GM12878 (cell line): ENCODE measurements around the gene ABCB10. TPM values are rescaled to one million over a fixed set of nuclear protein-coding genes. Genes with fewer than 3 reads are reported as not detected.

Experiments used
- ATAC-seq: fragments of 200-7000 bp; cut with Tn5 transposase; 3 replicates; pipeline ENCODE4 v1.9.1; 2020; ENCODE audit warnings: mild to moderate bottlenecking, moderate library complexity
- BruUV-seq: library from RNA; stranded (reverse); fragments of 400-500 nt; replicated peaks from 2 replicates; lab custom pipeline; 2021; lab: Mats Ljungman, UMichigan
- CTCF ChIA-PET: fragments of 300-600 bp; sonication (Branson Sonifier 250); formaldehyde crosslinking; extraction: SDS; loops from one replicate; lab custom pipeline; 2021; ENCODE audit warnings: inconsistent platforms; lab: Yijun Ruan, JAX
- POLR2A ChIA-PET: fragments of 350-600 bp; formaldehyde crosslinking; extraction: SDS; loops from one replicate; lab custom pipeline; 2021; ENCODE audit warnings: inconsistent platforms; lab: Charles Lee
- RAD21 ChIA-PET: fragments of 300-600 bp; sonication (Branson Sonifier 250); formaldehyde crosslinking; loops from one replicate; lab custom pipeline; 2023; ENCODE audit warnings: antibody characterized with exemption; ENCODE audit not compliant: unreplicated experiment; lab: Charles Lee
- SMC1A ChIA-PET: fragments of 300-600 bp; sonication (Branson Sonifier 250); formaldehyde crosslinking; loops from one replicate; lab custom pipeline; 2023; ENCODE audit not compliant: unreplicated experiment, uncharacterized antibody; lab: Charles Lee
- DNase-seq: peaks from one replicate; pipeline ENCODE4 v3.0.0-alpha.2; 2011; ENCODE audit warnings: low read depth, low spot score
- FAIRE-seq: peaks from 3 replicates; lab custom pipeline; 2011; peaks lifted over from hg19 to GRCh38; lab: Jason Lieb, UNC
- H2AFZ ChIP-seq: 2 replicates; pipeline ENCODE4 v1.6.0; 2011; ENCODE audit warnings: low read depth, low read length, control low read depth; ENCODE audit not compliant: control insufficient read depth
- H3K27ac ChIP-seq: 2 replicates; pipeline ENCODE4 v1.5.1; 2011; ENCODE audit warnings: control low read depth; ENCODE audit not compliant: control insufficient read depth, insufficient read depth
- H3K27me3 ChIP-seq, 2 experiments: replicated peaks in 1 of 2; 2 replicates each; pipeline versions ENCODE4 v1.6.0 to v1.6.1; 2011; ENCODE audit warnings: low read length in 1 of 2; ENCODE audit not compliant: control insufficient read depth in 2 of 2, insufficient read depth in 2 of 2
- H3K36me3 ChIP-seq, 2 experiments: 2 replicates each; pipeline ENCODE4 v1.5.1; 2011; ENCODE audit warnings: low read length in 1 of 2; ENCODE audit not compliant: control insufficient read depth in 2 of 2, insufficient read depth in 2 of 2
- H3K4me1 ChIP-seq: 2 replicates; pipeline ENCODE4 v1.6.1; 2011; ENCODE audit warnings: mild to moderate bottlenecking, low read length, moderate library complexity, mixed read lengths; ENCODE audit not compliant: control insufficient read depth, insufficient read depth
- H3K4me2 ChIP-seq: 2 replicates; pipeline ENCODE4 v1.6.0; 2011; ENCODE audit warnings: control low read depth; ENCODE audit not compliant: control insufficient read depth, insufficient read depth
- H3K4me3 ChIP-seq: fragments of 200-600 bp; sonication (generic); 2 replicates; pipeline ENCODE4 v1.5.1; 2016
- H3K79me2 ChIP-seq: 2 replicates; pipeline ENCODE4 v1.6.0; 2011; ENCODE audit warnings: low read length; ENCODE audit not compliant: control insufficient read depth, insufficient read depth
- H3K9ac ChIP-seq: 2 replicates; pipeline ENCODE4 v1.8.0; 2011; ENCODE audit warnings: low read length, control low read depth, mixed read lengths; ENCODE audit not compliant: control insufficient read depth, insufficient read depth
- H3K9me3 ChIP-seq: replicated peaks from 3 replicates; pipeline ENCODE4 v1.5.1; 2011; ENCODE audit warnings: mild to moderate bottlenecking, low read length; ENCODE audit not compliant: control insufficient read depth, insufficient read depth
- H4K20me1 ChIP-seq: 2 replicates; pipeline ENCODE4 v1.6.0; 2011; ENCODE audit not compliant: control insufficient read depth, insufficient read depth
- EED ChIP-seq: sonication (generic); IDR thresholded peaks from 2 replicates; pipeline ENCODE4 v1.6.1; 2016; ENCODE audit warnings: antibody characterized with exemption, low read depth
- FOXK2 ChIP-seq: fragments of 450-650 bp; IDR thresholded peaks from 2 replicates; pipeline ENCODE4 v1.6.1; 2017; ENCODE audit warnings: mild to moderate bottlenecking, moderate library complexity
- GATAD2B ChIP-seq: fragments of 450-650 bp; conservative IDR thresholded peaks from 2 replicates; pipeline ENCODE4 v1.6.1; 2017; ENCODE audit warnings: low read depth, mild to moderate bottlenecking, moderate library complexity
- RB1 ChIP-seq: fragments of 450-650 bp; formaldehyde crosslinking; IDR thresholded peaks from 2 replicates; pipeline ENCODE4 v1.6.1; 2017; ENCODE audit warnings: mild to moderate bottlenecking, borderline replicate concordance
- WGBS: methylation state at CpG from one replicate; pipeline ENCODE4 v1.1.6; 2016; ENCODE audit warnings: low lambda C conversion rate; ENCODE audit not compliant: insufficient replicate concordance, insufficient coverage; ENCODE audit errors: missing lambda C conversion rate; 5-methylcytosine and 5-hydroxymethylcytosine counted together
- in situ Hi-C: fragments of 300-500 bp; cut with MboI; formaldehyde crosslinking; loops from 9 replicates; pipeline ENCODE4 v1.14.3; 2018; ENCODE audit warnings: mixed read lengths
- intact Hi-C: fragments of 100-400 bp; cut with micrococcal nuclease; formaldehyde crosslinking; loops from one replicate; pipeline ENCODE4 v1.14.2; 2022; ENCODE audit not compliant: unreplicated experiment
- polyA plus RNA-seq, 11 experiments: library from polyadenylated mRNA; depleted of rRNA in 4 of 11; unstranded in 6 of 11; stranded (reverse) in 5 of 11; fragments of >200 nt; fragmentation: Nextera tagmentation in 4 of 11; fragmentation: Illumina TruSeq in 1 of 11; extraction: Ambion mirVana in 4 of 11; extraction: Trizol in 1 of 11; gene quantifications; 1 replicate in 1 of 11; 2 replicates in 10 of 11; pipeline versions ENCODE4 v1.2.1 to v1.2.3, GENCODE V29; 2011 to 2016; ENCODE audit warnings: inconsistent platforms in 2 of 11, missing spikeins in 2 of 11, low read depth in 1 of 11
- total RNA-seq, 4 experiments: library from RNA; depleted of rRNA in 3 of 4; stranded (reverse); fragments of >200 nt in 3 of 4; fragmentation: Illumina TruSeq in 1 of 4; extraction: Trizol in 1 of 4; gene quantifications; 2 replicates each; pipeline versions ENCODE4 v1.2.1 to v1.2.3, GENCODE V29; 2013 to 2021
- TF ChIP-seq, protein P1 (sequence below): IDR thresholded peaks from 2 replicates; pipeline ENCODE4 v1.6.1; 2011; ENCODE audit warnings: mild to moderate bottlenecking, low read depth, low read length, moderate library complexity; ENCODE audit not compliant: insufficient replicate concordance
- TF ChIP-seq, protein P2 (sequence below): fragments of 450-650 bp; IDR thresholded peaks from 2 replicates; pipeline ENCODE4 v1.6.1; 2016; ENCODE audit warnings: mild to moderate bottlenecking, moderate library complexity, borderline replicate concordance
- TF ChIP-seq, protein P3 (sequence below): fragments of 450-650 bp; IDR thresholded peaks from 2 replicates; pipeline ENCODE4 v1.6.1; 2018; ENCODE audit warnings: borderline replicate concordance, mild to moderate bottlenecking; ENCODE audit not compliant: partially characterized antibody

Gene ABCB10
- total and polyA plus RNA-seq, 10 of the 15 experiments (the other 5 are each of a cell fraction or from before 2014, with no cell fraction given): 8.0 to 30.5 (median 16.7) TPM

DNA sequence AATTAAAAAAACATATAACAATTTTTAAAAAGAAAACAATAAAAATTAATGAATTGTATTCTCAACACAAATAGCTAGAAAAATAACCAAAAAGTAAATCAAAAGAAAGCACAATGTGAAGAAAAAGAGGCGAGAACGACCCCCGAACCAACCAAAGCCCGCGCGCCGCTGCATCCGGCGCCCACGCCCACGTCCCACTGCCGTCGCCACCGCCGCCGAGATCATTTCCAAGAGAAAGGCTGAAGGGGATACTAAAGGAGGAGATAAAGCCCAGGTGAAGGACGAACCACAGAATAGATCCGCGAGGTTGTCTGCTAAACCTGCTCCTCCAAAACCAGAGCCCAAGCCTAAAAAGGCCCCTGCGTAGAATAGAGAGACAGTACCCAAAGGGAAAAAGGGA lies 11.8 kb upstream of the ABCB10 start:
- TF ChIP-seq, protein P1, sequence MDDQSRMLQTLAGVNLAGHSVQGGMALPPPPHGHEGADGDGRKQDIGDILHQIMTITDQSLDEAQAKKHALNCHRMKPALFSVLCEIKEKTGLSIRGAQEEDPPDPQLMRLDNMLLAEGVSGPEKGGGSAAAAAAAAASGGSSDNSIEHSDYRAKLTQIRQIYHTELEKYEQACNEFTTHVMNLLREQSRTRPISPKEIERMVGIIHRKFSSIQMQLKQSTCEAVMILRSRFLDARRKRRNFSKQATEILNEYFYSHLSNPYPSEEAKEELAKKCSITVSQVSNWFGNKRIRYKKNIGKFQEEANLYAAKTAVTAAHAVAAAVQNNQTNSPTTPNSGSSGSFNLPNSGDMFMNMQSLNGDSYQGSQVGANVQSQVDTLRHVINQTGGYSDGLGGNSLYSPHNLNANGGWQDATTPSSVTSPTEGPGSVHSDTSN: no peak
- TF ChIP-seq GATAD2B: no peak
- TF ChIP-seq RB1: no peak
- FAIRE-seq: no peak
- no peaks in the 10 kb centered on the region; the same call in 1 of the 2 replicates for H3K4me1 ChIP-seq
- no peaks in the 10 kb centered on the region for H3K9me3 ChIP-seq
- 92% methylated on average over 20 of the region's 20 CpGs for WGBS
- ChIA-PET CTCF (interaction anchor here (1.2 kb wide), 1 partner anchor 13 kb away, joined by 3 read pairs; no protein-coding TSS in a partner anchor), RAD21 (no interaction called here), SMC1A (interaction anchor here (0.5 to 1.3 kb wide), 3 partner anchors 9 to 22 kb away, joined by 3 to 5 read pairs (median 3); no protein-coding TSS in a partner anchor), POLR2A (no interaction called here)
- no peaks in the 10 kb centered on the region; a peak in 1 of 4 replicates for H3K27me3 ChIP-seq
- H3K36me3 ChIP-seq: no peaks in the 10 kb centered on the region
- BruUV-seq: no TSS peak
- no peak for DNase-seq
- no peak overlapping the region for H3K4me3 ChIP-seq
- H3K9ac ChIP-seq: no peak overlapping the region
- H3K4me2 ChIP-seq: no peak overlapping the region
- H2AFZ ChIP-seq: no peak overlapping the region
- in situ Hi-C loops (no loop called here), intact Hi-C loops (no loop called here)
- no peak for ATAC-seq
- no peak overlapping the region for H3K27ac ChIP-seq
- H4K20me1 ChIP-seq: no peaks in the 10 kb centered on the region
- no peaks in the 10 kb centered on the region for H3K79me2 ChIP-seq

DNA sequence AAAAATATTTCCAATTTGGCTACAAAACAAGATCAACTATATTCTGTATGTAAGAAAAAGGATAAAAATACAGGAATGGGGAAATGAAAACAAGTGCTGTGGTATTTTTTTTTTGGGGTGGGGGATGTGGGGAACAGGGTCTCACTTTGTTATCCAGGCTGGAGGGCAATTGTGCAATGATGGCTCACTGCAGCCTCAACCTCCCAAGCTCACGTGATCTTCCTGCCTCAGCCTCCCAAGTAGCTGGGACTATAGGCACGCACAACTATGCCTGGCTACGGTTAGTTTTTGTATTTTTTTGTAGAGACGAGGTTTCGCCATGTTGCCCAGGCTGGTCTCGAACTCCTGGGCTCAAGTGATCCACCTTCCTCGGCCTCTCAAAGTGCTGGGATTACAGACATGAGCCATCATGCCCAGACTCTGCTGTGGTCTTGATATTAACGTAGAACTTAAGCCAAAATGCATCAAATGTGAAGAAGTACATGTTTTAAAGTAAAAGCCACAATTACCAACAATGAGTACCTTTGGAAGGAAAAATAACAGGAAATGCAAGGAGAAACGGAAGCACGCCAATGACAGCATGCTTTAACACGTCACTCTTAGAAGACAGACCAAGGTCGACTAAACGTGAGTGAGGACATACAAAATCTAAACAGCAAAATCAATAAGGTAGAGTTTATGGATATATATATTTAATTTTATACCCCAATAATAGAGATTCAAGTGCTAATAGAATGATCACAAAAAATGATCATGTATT lies 8.8 kb upstream of the ABCB10 start:
- Histone ChIP-seq H4K20me1 (no peaks in the 10 kb centered on the region), H3K27ac (no peak overlapping the region), H3K36me3 (no peaks in the 10 kb centered on the region), H3K9ac (no peak overlapping the region), H3K27me3 (no peaks in the 10 kb centered on the region), H3K4me2 (no peak overlapping the region), H3K79me2 (no peaks in the 10 kb centered on the region), H3K9me3 (no peaks in the 10 kb centered on the region), H3K4me3 (no peak overlapping the region), H2AFZ (no peak overlapping the region), H3K4me1 (no peaks in the 10 kb centered on the region; the same call in 1 of the 2 replicates)
- intact Hi-C loops: no loop called here
- FAIRE-seq: no peak
- no TSS peak for BruUV-seq
- DNase-seq: no peak
- ChIA-PET RAD21 (no interaction called here), POLR2A (no interaction called here), CTCF (no interaction called here), SMC1A (interaction anchor here (0.7 kb wide), 1 partner anchor 612 kb away, joined by 3 read pairs; no protein-coding TSS in a partner anchor)
- WGBS: 56% methylated on average over 13 of the region's 13 CpGs
- no peak for ATAC-seq
- in situ Hi-C loops: no loop called here
- TF ChIP-seq EED (no peak), FOXK2 (no peak)
- TF ChIP-seq, protein P2, sequence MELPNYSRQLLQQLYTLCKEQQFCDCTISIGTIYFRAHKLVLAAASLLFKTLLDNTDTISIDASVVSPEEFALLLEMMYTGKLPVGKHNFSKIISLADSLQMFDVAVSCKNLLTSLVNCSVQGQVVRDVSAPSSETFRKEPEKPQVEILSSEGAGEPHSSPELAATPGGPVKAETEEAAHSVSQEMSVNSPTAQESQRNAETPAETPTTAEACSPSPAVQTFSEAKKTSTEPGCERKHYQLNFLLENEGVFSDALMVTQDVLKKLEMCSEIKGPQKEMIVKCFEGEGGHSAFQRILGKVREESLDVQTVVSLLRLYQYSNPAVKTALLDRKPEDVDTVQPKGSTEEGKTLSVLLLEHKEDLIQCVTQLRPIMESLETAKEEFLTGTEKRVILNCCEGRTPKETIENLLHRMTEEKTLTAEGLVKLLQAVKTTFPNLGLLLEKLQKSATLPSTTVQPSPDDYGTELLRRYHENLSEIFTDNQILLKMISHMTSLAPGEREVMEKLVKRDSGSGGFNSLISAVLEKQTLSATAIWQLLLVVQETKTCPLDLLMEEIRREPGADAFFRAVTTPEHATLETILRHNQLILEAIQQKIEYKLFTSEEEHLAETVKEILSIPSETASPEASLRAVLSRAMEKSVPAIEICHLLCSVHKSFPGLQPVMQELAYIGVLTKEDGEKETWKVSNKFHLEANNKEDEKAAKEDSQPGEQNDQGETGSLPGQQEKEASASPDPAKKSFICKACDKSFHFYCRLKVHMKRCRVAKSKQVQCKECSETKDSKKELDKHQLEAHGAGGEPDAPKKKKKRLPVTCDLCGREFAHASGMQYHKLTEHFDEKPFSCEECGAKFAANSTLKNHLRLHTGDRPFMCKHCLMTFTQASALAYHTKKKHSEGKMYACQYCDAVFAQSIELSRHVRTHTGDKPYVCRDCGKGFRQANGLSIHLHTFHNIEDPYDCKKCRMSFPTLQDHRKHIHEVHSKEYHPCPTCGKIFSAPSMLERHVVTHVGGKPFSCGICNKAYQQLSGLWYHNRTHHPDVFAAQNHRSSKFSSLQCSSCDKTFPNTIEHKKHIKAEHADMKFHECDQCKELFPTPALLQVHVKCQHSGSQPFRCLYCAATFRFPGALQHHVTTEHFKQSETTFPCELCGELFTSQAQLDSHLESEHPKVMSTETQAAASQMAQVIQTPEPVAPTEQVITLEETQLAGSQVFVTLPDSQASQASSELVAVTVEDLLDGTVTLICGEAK: no peak
- TF ChIP-seq, protein P3, sequence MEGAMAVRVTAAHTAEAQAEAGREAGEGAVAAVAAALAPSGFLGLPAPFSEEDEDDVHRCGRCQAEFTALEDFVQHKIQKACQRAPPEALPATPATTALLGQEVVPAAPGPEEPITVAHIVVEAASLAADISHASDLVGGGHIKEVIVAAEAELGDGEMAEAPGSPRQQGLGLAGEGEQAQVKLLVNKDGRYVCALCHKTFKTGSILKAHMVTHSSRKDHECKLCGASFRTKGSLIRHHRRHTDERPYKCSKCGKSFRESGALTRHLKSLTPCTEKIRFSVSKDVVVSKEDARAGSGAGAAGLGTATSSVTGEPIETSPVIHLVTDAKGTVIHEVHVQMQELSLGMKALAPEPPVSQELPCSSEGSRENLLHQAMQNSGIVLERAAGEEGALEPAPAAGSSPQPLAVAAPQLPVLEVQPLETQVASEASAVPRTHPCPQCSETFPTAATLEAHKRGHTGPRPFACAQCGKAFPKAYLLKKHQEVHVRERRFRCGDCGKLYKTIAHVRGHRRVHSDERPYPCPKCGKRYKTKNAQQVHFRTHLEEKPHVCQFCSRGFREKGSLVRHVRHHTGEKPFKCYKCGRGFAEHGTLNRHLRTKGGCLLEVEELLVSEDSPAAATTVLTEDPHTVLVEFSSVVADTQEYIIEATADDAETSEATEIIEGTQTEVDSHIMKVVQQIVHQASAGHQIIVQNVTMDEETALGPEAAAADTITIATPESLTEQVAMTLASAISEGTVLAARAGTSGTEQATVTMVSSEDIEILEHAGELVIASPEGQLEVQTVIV: no peak
